ENCODE results near the gene MLLT3. TPM values are rescaled to one million over a fixed set of nuclear protein-coding genes. Genes with fewer than 3 reads are reported as not detected.

Gene MLLT3
- total and polyA plus RNA-seq, 2 donors (not counting 3 experiments of a cell fraction or from before 2014, with no cell fraction given), result 6.1 to 10.0 TPM

DNA sequence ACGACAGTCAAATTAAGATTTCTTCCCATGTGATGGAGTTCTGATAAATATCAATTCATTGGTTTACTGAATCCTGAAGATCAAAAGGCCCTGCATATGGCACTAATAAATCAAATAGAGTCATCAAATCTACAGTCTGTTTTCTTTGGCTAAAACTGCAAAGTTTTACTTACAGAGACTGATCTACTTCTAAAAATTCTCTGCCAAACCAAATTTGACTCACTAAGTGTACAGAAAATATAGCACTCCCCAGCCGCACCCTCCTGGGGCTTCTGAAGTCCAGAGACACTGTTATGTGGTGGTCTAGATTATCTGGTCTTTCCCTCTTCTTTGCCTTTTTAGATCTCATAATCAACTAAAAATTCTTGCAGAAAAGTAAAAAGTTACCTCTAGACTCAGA lies 237.7 kb downstream of the MLLT3 start:
- TF ChIP-seq FOS (IDR thresholded peaks at IDR 0.05; ENCODE audit: borderline replicate concordance, insufficient read depth, low read length) (no peak), MYC (IDR thresholded peaks at IDR 0.05; ENCODE audit: low read depth, low read length) (no peak), POLR2A (IDR thresholded peaks at IDR 0.05; ENCODE audit: low read depth, low read length) (no peak), EZH2 (IDR thresholded peaks at IDR 0.05; ENCODE audit: borderline replicate concordance, low read depth, low read length, severe bottlenecking) (no peak)
- TF ChIP-seq, protein P1, sequence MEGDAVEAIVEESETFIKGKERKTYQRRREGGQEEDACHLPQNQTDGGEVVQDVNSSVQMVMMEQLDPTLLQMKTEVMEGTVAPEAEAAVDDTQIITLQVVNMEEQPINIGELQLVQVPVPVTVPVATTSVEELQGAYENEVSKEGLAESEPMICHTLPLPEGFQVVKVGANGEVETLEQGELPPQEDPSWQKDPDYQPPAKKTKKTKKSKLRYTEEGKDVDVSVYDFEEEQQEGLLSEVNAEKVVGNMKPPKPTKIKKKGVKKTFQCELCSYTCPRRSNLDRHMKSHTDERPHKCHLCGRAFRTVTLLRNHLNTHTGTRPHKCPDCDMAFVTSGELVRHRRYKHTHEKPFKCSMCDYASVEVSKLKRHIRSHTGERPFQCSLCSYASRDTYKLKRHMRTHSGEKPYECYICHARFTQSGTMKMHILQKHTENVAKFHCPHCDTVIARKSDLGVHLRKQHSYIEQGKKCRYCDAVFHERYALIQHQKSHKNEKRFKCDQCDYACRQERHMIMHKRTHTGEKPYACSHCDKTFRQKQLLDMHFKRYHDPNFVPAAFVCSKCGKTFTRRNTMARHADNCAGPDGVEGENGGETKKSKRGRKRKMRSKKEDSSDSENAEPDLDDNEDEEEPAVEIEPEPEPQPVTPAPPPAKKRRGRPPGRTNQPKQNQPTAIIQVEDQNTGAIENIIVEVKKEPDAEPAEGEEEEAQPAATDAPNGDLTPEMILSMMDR (IDR thresholded peaks at IDR 0.05; ENCODE audit: extremely low read depth in 1 of 2, insufficient read depth in 1 of 2, low read depth in 1 of 2, low read length in 2 of 2), result no peak
- FAIRE-seq, result no peak
- no peak overlapping the region for H3K4me2 ChIP-seq (ENCODE audit: insufficient read depth, low read length)
- no peak for DNase-seq (ENCODE audit: low read depth, low spot score)
- no peaks in the 10 kb centered on the region for H3K36me3 ChIP-seq (ENCODE audit: control insufficient read depth in 2 of 2, extremely low read depth in 1 of 2, insufficient read depth in 2 of 2, low read length in 2 of 2)
- no peaks in the 10 kb centered on the region for H4K20me1 ChIP-seq (replicated peaks; ENCODE audit: control insufficient read depth, extremely low read depth, insufficient read depth, low read length)
- no peaks in the 10 kb centered on the region for H3K9me1 ChIP-seq (replicated peaks; ENCODE audit: control insufficient read depth, extremely low read depth, insufficient read depth, low read length)
- H3K4me1 ChIP-seq (ENCODE audit: control insufficient read depth, extremely low read depth, insufficient read depth, low read length), result no peaks in the 10 kb centered on the region
- CTCF ChIA-PET, result no interaction called here
- H3K9me3 ChIP-seq (replicated peaks; ENCODE audit: control insufficient read depth, insufficient read depth, low read length), result no peaks in the 10 kb centered on the region
- no TSS peak for BruUV-seq (replicated peaks)
- intact Hi-C loops (cut with micrococcal nuclease), result no loop called here
- dilution Hi-C loops (cut with MboI; ENCODE audit: extremely low pct_ligation_motif_present, low sequenced_read_pairs), result no loop called here
- no peaks in the 10 kb centered on the region for H3K27me3 ChIP-seq (ENCODE audit: control insufficient read depth in 2 of 2, insufficient read depth in 2 of 2, low read length in 2 of 2)
- H3K79me2 ChIP-seq (ENCODE audit: control insufficient read depth, insufficient read depth, low read length), result no peaks in the 10 kb centered on the region
- no peak overlapping the region for H2AFZ ChIP-seq (ENCODE audit: low read depth, low read length)
- no peak overlapping the region for H3K9ac ChIP-seq (replicated peaks; ENCODE audit: extremely low read depth, insufficient read depth, low read length)
- H3K4me3 ChIP-seq (replicated peaks in 1 of 3; ENCODE audit: insufficient read depth in 1 of 3, low read depth in 1 of 3, low read length in 3 of 3), result no peak overlapping the region
- POLR2A ChIA-PET, result no interaction called here
- no peak overlapping the region for H3K27ac ChIP-seq (ENCODE audit: insufficient read depth, low read depth, low read length)

DNA sequence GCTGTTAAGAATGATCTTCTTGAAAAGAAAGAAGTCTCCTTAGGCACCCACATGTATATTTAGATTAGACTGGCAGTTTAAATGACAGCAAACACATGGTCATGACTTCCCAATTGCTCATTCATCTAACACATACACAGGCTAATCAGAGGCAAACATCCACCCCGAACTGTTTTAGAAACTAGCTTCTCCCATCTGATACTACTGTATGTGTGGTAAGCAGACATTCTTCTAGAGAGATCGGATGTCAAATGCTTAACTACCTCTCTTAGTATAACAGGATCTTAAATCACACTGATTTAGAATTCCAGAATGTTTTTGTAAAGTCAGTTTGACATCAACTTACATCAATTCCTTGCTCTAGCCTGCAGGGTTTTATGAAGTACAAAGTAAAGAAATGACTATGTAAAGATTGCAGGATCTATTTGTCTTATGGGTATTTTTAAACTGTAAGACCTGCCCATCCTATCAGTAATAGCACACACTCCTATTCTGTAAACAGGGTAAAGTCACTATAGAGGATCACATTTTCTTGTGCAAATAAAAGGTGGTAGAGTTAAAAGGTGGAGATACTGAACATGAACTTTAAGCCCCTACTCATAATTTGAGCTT lies 239.7 kb downstream of the MLLT3 start:
- H3K36me3 ChIP-seq (ENCODE audit: control insufficient read depth in 2 of 2, extremely low read depth in 1 of 2, insufficient read depth in 2 of 2, low read length in 2 of 2), result no peaks in the 10 kb centered on the region
- no peak overlapping the region for H3K4me2 ChIP-seq (ENCODE audit: insufficient read depth, low read length)
- FAIRE-seq (no peak), DNase-seq (ENCODE audit: low read depth, low spot score) (no peak)
- BruUV-seq (replicated peaks), result no TSS peak
- H3K4me3 ChIP-seq (replicated peaks in 1 of 3; ENCODE audit: insufficient read depth in 1 of 3, low read depth in 1 of 3, low read length in 3 of 3), result no peak overlapping the region
- ChIA-PET CTCF (interaction anchor here (0.9 to 1.5 kb wide), 2 partner anchors 15 to 25 kb away, joined by 3 read pairs; no protein-coding TSS in a partner anchor), POLR2A (no interaction called here)
- no peaks in the 10 kb centered on the region for H3K9me3 ChIP-seq (replicated peaks; ENCODE audit: control insufficient read depth, insufficient read depth, low read length)
- no peak overlapping the region for H3K27ac ChIP-seq (ENCODE audit: insufficient read depth, low read depth, low read length)
- TF ChIP-seq POLR2AphosphoS5 (IDR thresholded peaks at IDR 0.05; ENCODE audit: insufficient read depth, low read depth, low read length), result no peak
- TF ChIP-seq EZH2 (IDR thresholded peaks at IDR 0.05; ENCODE audit: borderline replicate concordance, low read depth, low read length, severe bottlenecking), result no peak
- no peak for TF ChIP-seq FOS (IDR thresholded peaks at IDR 0.05; ENCODE audit: borderline replicate concordance, insufficient read depth, low read length)
- TF ChIP-seq GATA2 (IDR thresholded peaks at IDR 0.05; ENCODE audit: insufficient read depth, insufficient read length, low read depth, low read length), result no peak
- TF ChIP-seq POLR2A (IDR thresholded peaks at IDR 0.05; ENCODE audit: low read depth, low read length), result no peak
- no peak overlapping the region for H3K9ac ChIP-seq (replicated peaks; ENCODE audit: extremely low read depth, insufficient read depth, low read length)
- no peaks in the 10 kb centered on the region for H3K79me2 ChIP-seq (ENCODE audit: control insufficient read depth, insufficient read depth, low read length)
- intact Hi-C loops (cut with micrococcal nuclease) (no loop called here), dilution Hi-C loops (cut with MboI; ENCODE audit: extremely low pct_ligation_motif_present, low sequenced_read_pairs) (no loop called here)
- no peaks in the 10 kb centered on the region for H4K20me1 ChIP-seq (replicated peaks; ENCODE audit: control insufficient read depth, extremely low read depth, insufficient read depth, low read length)
- no peaks in the 10 kb centered on the region for H3K9me1 ChIP-seq (replicated peaks; ENCODE audit: control insufficient read depth, extremely low read depth, insufficient read depth, low read length)
- H3K27me3 ChIP-seq (ENCODE audit: control insufficient read depth in 2 of 2, insufficient read depth in 2 of 2, low read length in 2 of 2), result no peaks in the 10 kb centered on the region
- H3K4me1 ChIP-seq (ENCODE audit: control insufficient read depth, extremely low read depth, insufficient read depth, low read length), result no peaks in the 10 kb centered on the region
- H2AFZ ChIP-seq (ENCODE audit: low read depth, low read length), result no peak overlapping the region

All from endothelial cell of umbilical vein (primary cell).